ENCODE measurements around the gene TAF8.

Gene TAF8

GRCh38 chr6:42086046-42087035, 36.0 kb downstream of the TAF8 start:
- no peak overlapping the region for H3K4me3 Mint-ChIP-seq
- no peak for DNase-seq
- H3K4me1 Mint-ChIP-seq: no peaks in the 10 kb centered on the region
- no peaks in the 10 kb centered on the region for H3K9me3 Mint-ChIP-seq
- no peaks in the 10 kb centered on the region for H3K27me3 Mint-ChIP-seq
- CTCF ChIA-PET: interaction anchor here (1.9 to 3.4 kb wide), 2 partner anchors 18 to 461 kb away, joined by 4 to 14 read pairs; no protein-coding TSS in a partner anchor
- H3K36me3 Mint-ChIP-seq: peaks cover 8% of the 10 kb centered on the region
- no peak overlapping the region for H3K27ac Mint-ChIP-seq

- peaks cover 4% of the 10 kb centered on the region for H3K36me3 Mint-ChIP-seq
- CTCF ChIA-PET: interaction anchor here (0.8 to 1.1 kb wide), 2 partner anchors 16 to 17 kb away, joined by 3 read pairs; no protein-coding TSS in a partner anchor
- DNase-seq: no peak
- no peak overlapping the region for H3K27ac Mint-ChIP-seq
- H3K4me1 Mint-ChIP-seq: no peaks in the 10 kb centered on the region
- H3K9me3 Mint-ChIP-seq: no peaks in the 10 kb centered on the region
- H3K27me3 Mint-ChIP-seq: peaks cover 3% of the 10 kb centered on the region
- no peak overlapping the region for H3K4me3 Mint-ChIP-seq
These were observed 37.8 kb downstream of the TAF8 start for GRCh38 chr6:42088101-42088591.

GRCh38 chr6:42090819-42091717, 40.7 kb downstream of the TAF8 start:
- no peak for DNase-seq
- Mint-ChIP-seq H3K9me3 (no peaks in the 10 kb centered on the region), H3K4me3 (no peak overlapping the region), H3K27ac (no peak overlapping the region), H3K27me3 (peaks cover 3% of the 10 kb centered on the region), H3K4me1 (no peaks in the 10 kb centered on the region), H3K36me3 (no peaks in the 10 kb centered on the region)
- CTCF ChIA-PET: interaction anchor here (0.5 to 1.5 kb wide), 2 partner anchors 13 to 521 kb away, joined by 4 to 5 read pairs; no protein-coding TSS in a partner anchor

GRCh38 chr6:42091718-42092023, 41.3 kb downstream of the TAF8 start:
- CTCF ChIA-PET: interaction anchor here (2.9 kb wide), 1 partner anchor 12 kb away, joined by 18 read pairs; no protein-coding TSS in a partner anchor
- no peak for DNase-seq
- H3K27ac Mint-ChIP-seq: no peak overlapping the region
- peaks cover 3% of the 10 kb centered on the region for H3K27me3 Mint-ChIP-seq
- H3K4me3 Mint-ChIP-seq: no peak overlapping the region
- H3K9me3 Mint-ChIP-seq: no peaks in the 10 kb centered on the region
- H3K36me3 Mint-ChIP-seq: no peaks in the 10 kb centered on the region
- H3K4me1 Mint-ChIP-seq: no peaks in the 10 kb centered on the region

- Mint-ChIP-seq H3K4me1 (no peaks in the 10 kb centered on the region), H3K36me3 (no peaks in the 10 kb centered on the region), H3K4me3 (no peak overlapping the region), H3K9me3 (no peaks in the 10 kb centered on the region), H3K27ac (no peak overlapping the region), H3K27me3 (peaks cover 9% of the 10 kb centered on the region)
- CTCF ChIA-PET: interaction anchor here (2.9 kb wide), 1 partner anchor 10 kb away, joined by 18 read pairs; no protein-coding TSS in a partner anchor
- DNase-seq: no peak
These were observed 43.4 kb downstream of the TAF8 start for GRCh38 chr6:42093582-42094329.

- DNase-seq: no peak
- Mint-ChIP-seq H3K27me3 (peaks cover 12% of the 10 kb centered on the region), H3K9me3 (no peaks in the 10 kb centered on the region), H3K4me3 (no peak overlapping the region), H3K27ac (no peak overlapping the region), H3K4me1 (peaks cover 7% of the 10 kb centered on the region), H3K36me3 (no peaks in the 10 kb centered on the region)
- CTCF ChIA-PET: interaction anchor here (1.5 kb wide), 2 partner anchors 9 to 10 kb away, joined by 3 to 8 read pairs; no protein-coding TSS in a partner anchor
These were observed 44.8 kb downstream of the TAF8 start for GRCh38 chr6:42095094-42095493.

GRCh38 chr6:42095776-42096541, 45.6 kb downstream of the TAF8 start:
- Mint-ChIP-seq H3K4me3 (no peak overlapping the region), H3K4me1 (peaks cover 10% of the 10 kb centered on the region), H3K36me3 (no peaks in the 10 kb centered on the region), H3K9me3 (no peaks in the 10 kb centered on the region), H3K27ac (no peak overlapping the region), H3K27me3 (peaks cover 12% of the 10 kb centered on the region)
- CTCF ChIA-PET: interaction anchor here (1.2 to 1.5 kb wide), 4 partner anchors 8 to 50 kb away, joined by 3 to 8 read pairs (median 4); no protein-coding TSS in a partner anchor
- no peak for DNase-seq

- Mint-ChIP-seq H3K27ac (no peak overlapping the region), H3K9me3 (no peaks in the 10 kb centered on the region), H3K27me3 (peaks cover 25% of the 10 kb centered on the region), H3K4me1 (peaks cover 21% of the 10 kb centered on the region), H3K36me3 (no peaks in the 10 kb centered on the region), H3K4me3 (no peak overlapping the region)
- DNase-seq: no peak
- CTCF ChIA-PET: interaction anchor here (0.6 kb wide), 1 partner anchor 29 kb away, joined by 3 read pairs; no protein-coding TSS in a partner anchor
These were observed 49.2 kb downstream of the TAF8 start for GRCh38 chr6:42099340-42100028.

GRCh38 chr6:42100029-42100901, 49.9 kb downstream of the TAF8 start:
- Mint-ChIP-seq H3K27me3 (peaks cover 32% of the 10 kb centered on the region), H3K9me3 (no peaks in the 10 kb centered on the region), H3K27ac (no peak overlapping the region), H3K4me1 (peaks cover 21% of the 10 kb centered on the region), H3K4me3 (no peak overlapping the region), H3K36me3 (no peaks in the 10 kb centered on the region)
- no peak for DNase-seq
- CTCF ChIA-PET: interaction anchor here (1.3 kb wide), 1 partner anchor 55 kb away, joined by 3 read pairs; no protein-coding TSS in a partner anchor

- H3K4me3 Mint-ChIP-seq: no peak overlapping the region
- CTCF ChIA-PET: interaction anchor here (1.3 kb wide), 1 partner anchor 56 kb away, joined by 3 read pairs; no protein-coding TSS in a partner anchor
- peaks cover 21% of the 10 kb centered on the region for H3K4me1 Mint-ChIP-seq
- no peak overlapping the region for H3K27ac Mint-ChIP-seq
- no peaks in the 10 kb centered on the region for H3K9me3 Mint-ChIP-seq
- no peaks in the 10 kb centered on the region for H3K36me3 Mint-ChIP-seq
- H3K27me3 Mint-ChIP-seq: peaks cover 42% of the 10 kb centered on the region
- DNase-seq: no peak
These were observed 50.9 kb downstream of the TAF8 start for GRCh38 chr6:42101186-42101657.

GRCh38 chr6:42103216-42103615, 52.9 kb downstream of the TAF8 start:
- CTCF ChIA-PET: interaction anchor here (1.0 to 3.0 kb wide), 16 partner anchors 8 to 258 kb away, joined by 3 to 20 read pairs (median 7); no protein-coding TSS in a partner anchor
- DNase-seq: no peak
- peaks cover 21% of the 10 kb centered on the region for H3K4me1 Mint-ChIP-seq
- no peaks in the 10 kb centered on the region for H3K36me3 Mint-ChIP-seq
- no peaks in the 10 kb centered on the region for H3K9me3 Mint-ChIP-seq
- peaks cover 57% of the 10 kb centered on the region for H3K27me3 Mint-ChIP-seq
- H3K4me3 Mint-ChIP-seq: no peak overlapping the region
- H3K27ac Mint-ChIP-seq: no peak overlapping the region
